HG02981 (cell line): ENCODE data around the gene ACAA2.
A peak's percentile ranks its signal among the peaks of the same experiment; 100 is the strongest.
"Not testable (repeated sequence)": the region's sequence is repeated elsewhere in the genome, so short reads cannot be mapped to it uniquely, and the experiment has no call there.

Source experiments
- ATAC-seq: cut with Tn5 transposase; IDR thresholded peaks from one replicate; pipeline ENCODE4 v1.9.1; 2021; ENCODE audit warnings: mild to moderate bottlenecking, moderate library complexity; ENCODE audit not compliant: unreplicated experiment

ACAA2 gene

GRCh38 chr18:49813069-49813318 is 339 bp downstream of the ACAA2 start:
- ATAC-seq = peak; percentile 13

GRCh38 chr18:49812286-49813068 is 856 bp downstream of the ACAA2 start:
- ATAC-seq = no peak

GRCh38 chr18:49811151-49811938 is 2.0 kb downstream of the ACAA2 start:
- no peak for ATAC-seq

GRCh38 chr18:49808553-49809191 is 4.7 kb downstream of the ACAA2 start:
- not testable (repeated sequence) for ATAC-seq

GRCh38 chr18:49804096-49804495 is 9.2 kb downstream of the ACAA2 start:
- ATAC-seq = no peak

- no peak for ATAC-seq
These were observed 10.7 kb downstream of the ACAA2 start for GRCh38 chr18:49802623-49803022.

- ATAC-seq = not testable (repeated sequence)
These were observed 12.8 kb downstream of the ACAA2 start for GRCh38 chr18:49800491-49800890.

- ATAC-seq = not testable (repeated sequence)
These were observed 13.5 kb downstream of the ACAA2 start for GRCh38 chr18:49799806-49800205.

- no peak for ATAC-seq
These were observed 15.3 kb downstream of the ACAA2 start for GRCh38 chr18:49798001-49798400.

- ATAC-seq = no peak
These were observed 17.5 kb downstream of the ACAA2 start for GRCh38 chr18:49795612-49796552.

GRCh38 chr18:49794743-49795142 is 18.6 kb downstream of the ACAA2 start:
- no peak for ATAC-seq

GRCh38 chr18:49789560-49790134 is 23.7 kb downstream of the ACAA2 start:
- ATAC-seq = not testable (repeated sequence)

GRCh38 chr18:49788327-49788898 is 24.9 kb downstream of the ACAA2 start:
- ATAC-seq = peak; percentile 77

- ATAC-seq = no peak
These were observed 27.2 kb downstream of the ACAA2 start for GRCh38 chr18:49786019-49786720.

- ATAC-seq = no peak
These were observed 28.7 kb downstream of the ACAA2 start for GRCh38 chr18:49784427-49785185.

- ATAC-seq = not testable (repeated sequence)
These were observed 29.7 kb downstream of the ACAA2 start for GRCh38 chr18:49783631-49784030.

GRCh38 chr18:49778826-49779465 is 34.4 kb downstream of the ACAA2 start:
- ATAC-seq = no peak

- no peak for ATAC-seq
These were observed 44.1 kb downstream of the ACAA2 start for GRCh38 chr18:49769047-49769728.
